Bronchial smooth muscle cell (primary cell): Measurements from ENCODE around the gene POTEB2. TPM values are rescaled to one million over a fixed set of nuclear protein-coding genes. Genes with fewer than 3 reads are reported as not detected.

Experiments
- total RNA-seq: library from RNA; depleted of rRNA; stranded (reverse); fragments of >200 nt; gene quantifications from 2 replicates; pipeline ENCODE4 v1.2.1, GENCODE V29; 2014

Gene POTEB2
- not detected in 2 replicates for total RNA-seq

DNA sequence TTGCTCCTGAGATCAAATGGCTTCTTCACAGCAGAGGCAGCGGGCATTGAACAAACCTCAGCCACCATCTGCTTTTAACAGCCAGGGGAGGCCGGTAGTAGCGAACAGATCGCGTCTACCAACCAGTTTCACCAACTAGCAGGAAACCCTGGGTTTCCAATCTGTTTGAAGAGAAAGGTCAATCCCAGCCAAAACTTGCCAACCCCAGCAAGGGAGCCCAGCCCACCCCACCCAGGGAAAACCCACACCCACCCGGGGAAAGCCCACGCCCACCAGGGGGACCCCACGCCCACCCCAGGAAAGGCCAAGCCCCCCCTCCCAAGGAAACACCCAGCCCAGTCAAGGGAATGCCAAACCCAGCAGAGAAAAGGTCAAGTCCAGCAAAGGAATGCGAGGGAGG lies at the start of gene POTEB2:
TSS of gene POTEB2 (minus strand) at position 101 of the 400 bp plus-strand sequence. CDS start at position 68, 33 bp downstream.

